ENCODE data around the gene EML6.

The EML6 gene

DNA sequence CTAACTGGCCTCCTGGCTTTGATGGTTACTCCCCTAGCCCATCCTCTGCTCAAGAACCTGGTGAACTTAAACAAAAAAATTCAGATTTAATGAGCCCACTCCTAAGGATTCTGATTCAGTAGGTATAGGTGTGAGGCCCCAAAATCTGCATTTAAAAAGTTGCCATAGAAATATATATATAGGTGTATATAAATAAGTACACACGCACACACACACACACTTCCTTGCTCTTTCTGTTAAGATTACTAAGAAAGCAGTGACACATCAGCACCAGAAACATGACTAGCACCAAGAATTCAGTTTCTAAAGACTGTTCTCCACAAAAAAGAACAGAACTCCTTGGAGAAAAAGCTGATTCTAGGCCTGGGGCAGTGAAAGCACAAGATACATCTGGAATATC, 17.8 kb downstream of the EML6 start:
- TF ChIP-seq, protein P1, sequence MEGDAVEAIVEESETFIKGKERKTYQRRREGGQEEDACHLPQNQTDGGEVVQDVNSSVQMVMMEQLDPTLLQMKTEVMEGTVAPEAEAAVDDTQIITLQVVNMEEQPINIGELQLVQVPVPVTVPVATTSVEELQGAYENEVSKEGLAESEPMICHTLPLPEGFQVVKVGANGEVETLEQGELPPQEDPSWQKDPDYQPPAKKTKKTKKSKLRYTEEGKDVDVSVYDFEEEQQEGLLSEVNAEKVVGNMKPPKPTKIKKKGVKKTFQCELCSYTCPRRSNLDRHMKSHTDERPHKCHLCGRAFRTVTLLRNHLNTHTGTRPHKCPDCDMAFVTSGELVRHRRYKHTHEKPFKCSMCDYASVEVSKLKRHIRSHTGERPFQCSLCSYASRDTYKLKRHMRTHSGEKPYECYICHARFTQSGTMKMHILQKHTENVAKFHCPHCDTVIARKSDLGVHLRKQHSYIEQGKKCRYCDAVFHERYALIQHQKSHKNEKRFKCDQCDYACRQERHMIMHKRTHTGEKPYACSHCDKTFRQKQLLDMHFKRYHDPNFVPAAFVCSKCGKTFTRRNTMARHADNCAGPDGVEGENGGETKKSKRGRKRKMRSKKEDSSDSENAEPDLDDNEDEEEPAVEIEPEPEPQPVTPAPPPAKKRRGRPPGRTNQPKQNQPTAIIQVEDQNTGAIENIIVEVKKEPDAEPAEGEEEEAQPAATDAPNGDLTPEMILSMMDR (conservative IDR thresholded peaks at IDR 0.05; ENCODE audit: low read depth, low read length), result no peak
- no peak for DNase-seq (ENCODE audit: low read depth)
- H3K4me3 ChIP-seq (ENCODE audit: low read length), result no peak overlapping the region

DNA sequence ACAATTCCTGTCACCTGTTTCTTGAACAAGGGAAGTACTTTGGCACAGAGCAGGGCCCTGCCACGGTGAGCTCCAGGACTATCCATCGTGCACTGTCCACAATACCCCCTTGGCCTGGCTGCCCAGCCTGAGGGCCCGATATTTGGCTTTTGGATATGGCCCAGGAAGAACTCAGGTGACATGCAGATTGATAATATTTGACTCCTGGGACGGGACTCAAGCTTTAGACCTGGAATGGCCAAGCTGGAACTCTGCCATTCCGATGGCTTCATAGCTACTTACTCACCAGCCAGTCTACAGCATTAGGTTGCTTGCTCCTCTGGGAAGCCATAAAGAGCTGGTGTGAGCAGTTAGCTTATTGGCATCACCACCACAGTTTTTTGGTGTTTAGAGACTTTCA, 26.6 kb downstream of the EML6 start:
- no peak for DNase-seq (ENCODE audit: low read depth)
- TF ChIP-seq, protein P1 (conservative IDR thresholded peaks at IDR 0.05; ENCODE audit: low read depth, low read length), result no peak

DNA sequence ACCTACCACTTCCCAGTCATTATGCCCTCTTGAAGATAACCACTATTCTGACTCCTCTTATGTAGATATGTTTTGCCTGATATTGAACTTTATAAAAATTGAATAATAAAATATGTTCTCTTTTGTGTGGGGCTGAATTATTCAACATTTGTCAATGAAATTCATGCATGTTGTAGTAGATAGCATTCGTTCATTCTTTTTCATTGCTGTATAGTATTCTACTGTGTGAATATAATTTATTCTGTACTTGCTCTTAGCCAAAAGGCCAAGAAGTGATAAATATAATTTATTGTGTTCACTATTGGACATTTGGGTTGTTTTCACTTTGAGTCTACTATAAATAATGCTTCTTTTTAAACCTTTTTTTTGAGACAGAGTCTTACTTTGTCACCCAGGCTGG, 29.0 kb downstream of the EML6 start:
- H3K4me3 ChIP-seq (ENCODE audit: low read length), result no peak overlapping the region
- TF ChIP-seq, protein P1 (conservative IDR thresholded peaks at IDR 0.05; ENCODE audit: low read depth, low read length), result no peak
- DNase-seq (ENCODE audit: low read depth), result no peak

More for the DNA sequence above, 26.6 kb downstream of the EML6 start:
- no peak overlapping the region for H3K4me3 ChIP-seq (ENCODE audit: low read length)

DNA sequence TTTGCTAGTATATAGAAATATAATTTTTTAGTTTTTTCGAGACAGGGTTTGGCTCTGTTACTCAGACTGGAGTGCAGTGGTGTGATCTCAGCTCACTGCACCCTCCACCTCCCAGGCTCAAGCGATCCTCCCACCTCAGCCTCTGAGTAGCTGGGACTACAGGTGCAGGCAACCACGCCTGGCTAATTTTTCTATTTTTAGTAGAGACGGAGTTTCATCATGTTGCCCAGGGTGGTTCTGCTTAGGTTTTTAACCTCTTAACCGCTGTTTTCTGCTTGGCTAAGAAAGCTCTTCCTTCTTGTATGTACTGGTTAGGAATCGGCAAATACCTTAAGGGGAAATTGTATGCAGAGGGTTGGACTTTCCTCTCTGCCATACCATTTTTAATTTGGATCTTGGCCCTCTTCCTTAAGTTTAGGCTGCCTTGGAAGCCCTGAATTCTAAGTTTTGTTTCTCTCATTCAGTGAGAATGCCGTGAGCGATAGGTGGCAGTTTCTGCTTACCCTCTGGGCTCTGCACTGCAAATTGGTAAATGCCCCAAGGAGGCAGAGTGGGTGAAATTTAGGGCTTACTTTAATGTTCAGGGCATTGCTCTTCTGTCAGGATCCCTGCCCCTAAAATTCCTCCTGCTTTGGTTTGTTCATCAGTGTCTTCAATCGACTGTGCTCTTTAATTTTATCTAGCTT, 32.3 kb downstream of the EML6 start:
- no peak overlapping the region for H3K4me3 ChIP-seq (ENCODE audit: low read length)
- DNase-seq (ENCODE audit: low read depth), result no peak
- TF ChIP-seq, protein P1 (conservative IDR thresholded peaks at IDR 0.05; ENCODE audit: low read depth, low read length), result no peak

DNA sequence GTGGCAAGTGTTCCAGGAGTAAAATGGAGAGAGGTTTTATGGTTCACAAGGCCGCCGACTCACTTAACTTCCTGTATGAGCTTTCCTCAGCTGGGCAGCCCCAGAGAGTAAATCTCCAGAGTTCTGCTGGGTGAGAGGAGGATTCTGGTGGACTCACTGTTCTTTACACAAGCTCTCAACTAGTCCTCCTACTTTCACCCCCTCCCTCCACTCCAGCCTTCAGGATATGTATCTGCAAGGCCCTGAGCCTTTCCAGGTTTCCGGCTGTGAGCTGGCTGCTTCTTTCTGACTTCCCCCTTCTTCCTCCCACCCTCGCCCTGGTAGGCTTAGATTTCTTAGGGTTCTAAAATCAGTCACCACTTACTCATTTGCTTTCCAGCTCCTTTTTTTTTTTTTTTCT, 34.0 kb downstream of the EML6 start:
- no peak overlapping the region for H3K4me3 ChIP-seq (ENCODE audit: low read length)
- DNase-seq (ENCODE audit: low read depth), result no peak
- TF ChIP-seq, protein P1 (conservative IDR thresholded peaks at IDR 0.05; ENCODE audit: low read depth, low read length), result no peak

DNA sequence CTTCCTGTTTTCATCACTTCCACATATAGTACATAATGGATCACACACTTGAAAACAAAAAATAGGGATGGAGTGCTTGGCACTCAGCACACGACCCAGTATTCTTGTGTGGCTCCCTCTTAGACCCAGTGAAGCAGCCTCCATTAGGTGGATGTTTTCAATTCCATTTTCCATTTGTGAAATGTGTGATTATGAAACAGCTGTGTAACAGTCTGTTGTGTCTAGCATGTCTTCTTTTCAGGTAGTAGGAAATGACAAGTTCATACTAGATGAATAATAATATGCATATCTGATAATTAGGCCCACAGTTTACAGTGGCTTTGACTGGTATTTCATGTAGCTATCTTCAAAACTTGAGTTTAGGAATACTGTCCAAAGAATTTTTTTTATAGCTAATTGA, 35.5 kb downstream of the EML6 start:
- H3K4me3 ChIP-seq (ENCODE audit: low read length), result no peak overlapping the region
- TF ChIP-seq, protein P1 (conservative IDR thresholded peaks at IDR 0.05; ENCODE audit: low read depth, low read length), result no peak
- no peak for DNase-seq (ENCODE audit: low read depth)

DNA sequence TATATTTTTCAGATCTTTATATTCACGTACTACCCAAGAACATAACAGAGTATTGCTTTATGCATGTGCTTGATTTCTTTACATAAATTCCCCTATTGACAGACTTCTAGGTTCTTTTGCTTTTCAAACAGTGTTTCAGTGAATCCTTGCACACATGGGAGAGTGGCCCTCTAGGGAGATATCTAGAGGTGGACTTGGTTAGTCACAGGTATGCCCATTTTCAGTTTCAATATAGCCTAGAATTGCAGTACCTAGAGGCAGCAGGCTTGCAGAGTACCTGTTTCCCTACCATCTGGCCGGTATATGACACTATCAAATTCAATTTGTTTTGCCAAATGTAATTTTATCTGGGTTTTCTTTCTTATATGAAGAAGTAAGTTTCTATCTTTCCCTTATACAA, 36.8 kb downstream of the EML6 start:
- TF ChIP-seq, protein P1 (conservative IDR thresholded peaks at IDR 0.05; ENCODE audit: low read depth, low read length), result no peak
- H3K4me3 ChIP-seq (ENCODE audit: low read length), result no peak overlapping the region
- no peak for DNase-seq (ENCODE audit: low read depth)

All from retinal pigment epithelial cell (primary cell).